Neural progenitor cell (in vitro differentiated cells): ENCODE data around the gene PRSS50. TPM values are rescaled to one million over a fixed set of nuclear protein-coding genes. Genes with fewer than 3 reads are reported as not detected.

Source experiments
- DNase-seq: peaks from one replicate; pipeline ENCODE4 v3.0.0-alpha.2; 2016; ENCODE audit warnings: low spot score
- H2AFZ ChIP-seq: fragments of 200-600 bp; sonication (generic); replicated peaks from 2 replicates; pipeline ENCODE4 v1.6.1; 2016; ENCODE audit warnings: antibody characterized with exemption
- H3F3A ChIP-seq: fragments of 200-600 bp; sonication (generic); 2 replicates; pipeline ENCODE4 v1.6.1; 2016; ENCODE audit warnings: antibody characterized with exemption, low read depth
- H3K27ac ChIP-seq: fragments of 200-600 bp; sonication (generic); 2 replicates; pipeline ENCODE4 v1.5.1; 2016; ENCODE audit warnings: mild to moderate bottlenecking
- H3K27me3 ChIP-seq: fragments of 200-600 bp; sonication (generic); 2 replicates; pipeline ENCODE4 v1.6.1; 2016; ENCODE audit warnings: mild to moderate bottlenecking, moderate library complexity
- H3K36me3 ChIP-seq: fragments of 200-600 bp; sonication (generic); 2 replicates; pipeline ENCODE4 v1.5.1; 2016
- H3K4me1 ChIP-seq: fragments of 200-600 bp; sonication (generic); 2 replicates; pipeline ENCODE4 v1.6.1; 2016; ENCODE audit warnings: mixed run types
- H3K4me2 ChIP-seq: fragments of 200-600 bp; sonication (generic); 2 replicates; pipeline ENCODE4 v1.6.1; 2016
- H3K4me3 ChIP-seq: fragments of 200-600 bp; sonication (generic); 2 replicates; pipeline ENCODE4 v1.5.1; 2016
- H3K79me2 ChIP-seq: fragments of 200-600 bp; sonication (generic); 2 replicates; pipeline ENCODE4 v1.6.1; 2016; ENCODE audit warnings: low read depth
- H3K9ac ChIP-seq: fragments of 200-600 bp; sonication (generic); 2 replicates; pipeline ENCODE4 v1.6.1; 2016
- H3K9me3 ChIP-seq: fragments of 200-600 bp; sonication (generic); 2 replicates; pipeline ENCODE4 v1.5.1; 2016; ENCODE audit warnings: low read depth
- H4K20me1 ChIP-seq: fragments of 200-600 bp; sonication (generic); 2 replicates; pipeline ENCODE4 v1.6.1; 2016; ENCODE audit warnings: low read depth
- H3K27ac Mint-ChIP-seq: 3 replicates; pipeline ENCODE4 v1.8.0; 2021; ENCODE audit warnings: mixed read lengths
- H3K27me3 Mint-ChIP-seq: 2 replicates; pipeline ENCODE4 v1.8.0; 2022; ENCODE audit warnings: low read depth, mild to moderate bottlenecking, inconsistent platforms, moderate library complexity, mixed read lengths; ENCODE audit not compliant: insufficient read depth
- H3K36me3 Mint-ChIP-seq: 3 replicates; pipeline ENCODE4 v1.8.0; 2021; ENCODE audit warnings: mixed read lengths
- H3K4me1 Mint-ChIP-seq: 3 replicates; pipeline ENCODE4 v1.8.0; 2021; ENCODE audit warnings: mixed read lengths
- H3K4me3 Mint-ChIP-seq: 3 replicates; pipeline ENCODE4 v1.8.0; 2021; ENCODE audit warnings: mild to moderate bottlenecking, moderate library complexity, mixed read lengths
- H3K9me3 Mint-ChIP-seq: 3 replicates; pipeline ENCODE4 v1.8.0; 2020; ENCODE audit warnings: mixed read lengths
- EZH2 ChIP-seq: fragments of 200-600 bp; sonication (generic); IDR thresholded peaks from 2 replicates; pipeline ENCODE4 v1.6.1; 2017; ENCODE audit warnings: antibody characterized with exemption, mild to moderate bottlenecking, moderate library complexity
- EZH2phosphoT487 ChIP-seq: fragments of 200-600 bp; sonication (generic); IDR thresholded peaks from 2 replicates; pipeline ENCODE4 v1.6.1; 2017; ENCODE audit warnings: antibody characterized with exemption
- total RNA-seq: library from RNA; depleted of rRNA; stranded (reverse); fragments of >200 nt; gene quantifications from 2 replicates; pipeline ENCODE4 v1.2.3, GENCODE V29; 2015; ENCODE audit warnings: low replicate concordance
- TF ChIP-seq, protein P1 (sequence below): fragments of 200-600 bp; sonication (generic); IDR thresholded peaks from 2 replicates; pipeline ENCODE4 v1.5.1; 2017; ENCODE audit warnings: antibody characterized with exemption, mild to moderate bottlenecking

The PRSS50 gene
- total RNA-seq, 1 donor from 2014 or later = 0.28 TPM

DNA sequence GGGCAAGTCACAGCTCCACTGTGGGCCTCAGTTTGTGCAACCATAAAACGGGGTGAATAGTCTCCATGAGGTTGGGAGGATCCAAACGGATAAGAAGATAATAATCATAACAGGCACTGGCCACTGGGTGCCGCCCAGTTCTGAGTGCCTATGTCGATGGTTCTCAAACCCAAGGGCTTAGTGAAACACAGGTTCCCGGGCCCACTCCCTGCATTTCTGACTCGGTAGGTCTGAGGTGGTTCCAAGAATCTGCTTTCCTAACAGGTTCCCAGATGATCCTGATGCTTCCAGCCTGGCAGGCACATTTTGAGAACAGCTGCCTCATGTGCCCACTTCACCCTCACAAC lies 45.3 kb downstream of the PRSS50 start:
- no peak for DNase-seq
- TF ChIP-seq EZH2 (no peak), EZH2phosphoT487 (no peak)
- TF ChIP-seq, protein P1, sequence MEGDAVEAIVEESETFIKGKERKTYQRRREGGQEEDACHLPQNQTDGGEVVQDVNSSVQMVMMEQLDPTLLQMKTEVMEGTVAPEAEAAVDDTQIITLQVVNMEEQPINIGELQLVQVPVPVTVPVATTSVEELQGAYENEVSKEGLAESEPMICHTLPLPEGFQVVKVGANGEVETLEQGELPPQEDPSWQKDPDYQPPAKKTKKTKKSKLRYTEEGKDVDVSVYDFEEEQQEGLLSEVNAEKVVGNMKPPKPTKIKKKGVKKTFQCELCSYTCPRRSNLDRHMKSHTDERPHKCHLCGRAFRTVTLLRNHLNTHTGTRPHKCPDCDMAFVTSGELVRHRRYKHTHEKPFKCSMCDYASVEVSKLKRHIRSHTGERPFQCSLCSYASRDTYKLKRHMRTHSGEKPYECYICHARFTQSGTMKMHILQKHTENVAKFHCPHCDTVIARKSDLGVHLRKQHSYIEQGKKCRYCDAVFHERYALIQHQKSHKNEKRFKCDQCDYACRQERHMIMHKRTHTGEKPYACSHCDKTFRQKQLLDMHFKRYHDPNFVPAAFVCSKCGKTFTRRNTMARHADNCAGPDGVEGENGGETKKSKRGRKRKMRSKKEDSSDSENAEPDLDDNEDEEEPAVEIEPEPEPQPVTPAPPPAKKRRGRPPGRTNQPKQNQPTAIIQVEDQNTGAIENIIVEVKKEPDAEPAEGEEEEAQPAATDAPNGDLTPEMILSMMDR = no peak
- Histone ChIP-seq H3K4me3 (no peak overlapping the region), H2AFZ (no peak overlapping the region), H3K9ac (no peak overlapping the region), H3K27me3 (no peaks in the 10 kb centered on the region), H3K4me2 (no peak overlapping the region), H4K20me1 (no peaks in the 10 kb centered on the region), H3K79me2 (no peaks in the 10 kb centered on the region), H3K4me1 (no peaks in the 10 kb centered on the region), H3K36me3 (no peaks in the 10 kb centered on the region), H3F3A (no peaks in the 10 kb centered on the region), H3K27ac (no peak overlapping the region), H3K9me3 (no peaks in the 10 kb centered on the region)
- Mint-ChIP-seq H3K27ac (no peak overlapping the region), H3K4me3 (no peak overlapping the region), H3K27me3 (peaks cover 3% of the 10 kb centered on the region), H3K9me3 (no peaks in the 10 kb centered on the region), H3K36me3 (no peaks in the 10 kb centered on the region), H3K4me1 (peaks cover 10% of the 10 kb centered on the region)

DNA sequence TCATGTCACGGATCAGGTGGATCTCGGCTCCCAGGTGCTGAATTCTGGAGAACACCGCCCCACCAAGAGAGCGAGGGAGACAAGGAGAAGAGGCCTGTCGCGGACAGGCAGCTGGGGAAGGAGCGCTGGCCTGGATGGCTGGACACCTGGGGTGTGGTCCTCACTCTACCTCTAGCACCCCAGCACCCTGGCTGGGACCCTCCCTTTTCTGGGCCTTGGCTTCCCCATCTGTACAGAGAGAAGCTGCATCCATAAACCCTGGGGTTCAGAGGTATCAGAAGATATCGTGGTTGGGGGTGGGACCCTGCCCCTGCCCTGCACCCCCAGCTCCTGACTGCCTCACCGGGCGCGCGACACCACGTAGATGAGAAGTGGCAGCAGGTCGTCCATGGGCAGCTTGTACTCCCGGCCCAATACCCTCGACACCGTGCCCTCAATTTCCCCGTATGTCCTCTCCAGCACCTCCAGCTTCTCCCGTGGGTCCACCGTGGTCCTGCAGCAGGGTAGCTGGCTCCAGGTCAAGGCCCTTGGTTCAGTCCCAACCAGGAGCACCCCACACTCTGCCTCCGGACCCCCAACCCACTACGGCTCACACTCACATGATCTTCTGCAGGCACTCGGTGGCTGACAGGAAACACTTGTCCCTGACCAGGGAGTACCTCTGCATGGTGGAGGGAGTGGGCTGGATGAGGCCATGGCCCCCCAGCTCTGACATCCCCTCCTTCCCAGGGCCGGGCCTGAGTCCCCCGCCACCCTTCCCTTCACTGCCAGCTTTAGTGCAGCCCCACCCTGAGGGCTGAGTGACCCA lies 45.9 kb downstream of the PRSS50 start:
- Mint-ChIP-seq H3K36me3 (no peaks in the 10 kb centered on the region), H3K9me3 (no peaks in the 10 kb centered on the region), H3K27ac (no peak overlapping the region), H3K4me3 (no peak overlapping the region), H3K4me1 (peaks cover 7% of the 10 kb centered on the region), H3K27me3 (peaks cover 3% of the 10 kb centered on the region)
- DNase-seq = no peak
- Histone ChIP-seq H3K4me1 (no peaks in the 10 kb centered on the region), H3K36me3 (no peaks in the 10 kb centered on the region), H2AFZ (no peak overlapping the region), H3K79me2 (no peaks in the 10 kb centered on the region), H3K9me3 (no peaks in the 10 kb centered on the region), H3K27me3 (no peaks in the 10 kb centered on the region), H4K20me1 (no peaks in the 10 kb centered on the region), H3K9ac (no peak overlapping the region), H3K4me3 (no peak overlapping the region), H3K27ac (no peak overlapping the region), H3K4me2 (no peak overlapping the region), H3F3A (no peaks in the 10 kb centered on the region)
- TF ChIP-seq, protein P1 = no peak
- TF ChIP-seq EZH2phosphoT487 = no peak
- no peak for TF ChIP-seq EZH2

GRCh38 chr3:46670891-46671427 lies 46.7 kb downstream of the PRSS50 start:
- H3K9me3 ChIP-seq = no peaks in the 10 kb centered on the region
- H3K4me2 ChIP-seq = no peak overlapping the region
- peaks cover 7% of the 10 kb centered on the region for H3K4me1 Mint-ChIP-seq
- no peaks in the 10 kb centered on the region for H3K79me2 ChIP-seq
- H3K27ac Mint-ChIP-seq = no peak overlapping the region
- TF ChIP-seq, protein P1 = no peak
- TF ChIP-seq EZH2phosphoT487 (no peak), EZH2 (no peak)
- H2AFZ ChIP-seq = no peak overlapping the region
- H4K20me1 ChIP-seq = no peaks in the 10 kb centered on the region
- H3K4me1 ChIP-seq = no peaks in the 10 kb centered on the region
- no peaks in the 10 kb centered on the region for H3K36me3 ChIP-seq
- peaks cover 8% of the 10 kb centered on the region for H3K27me3 Mint-ChIP-seq
- no peaks in the 10 kb centered on the region for H3K9me3 Mint-ChIP-seq
- no peaks in the 10 kb centered on the region for H3K36me3 Mint-ChIP-seq
- no peak for DNase-seq
- H3K27me3 ChIP-seq = no peaks in the 10 kb centered on the region
- no peak overlapping the region for H3K4me3 ChIP-seq
- no peaks in the 10 kb centered on the region for H3F3A ChIP-seq
- H3K9ac ChIP-seq = no peak overlapping the region
- no peak overlapping the region for H3K27ac ChIP-seq
- H3K4me3 Mint-ChIP-seq = no peak overlapping the region
